ENCODE results near the gene KSR2. TPM values are rescaled to one million over a fixed set of nuclear protein-coding genes. Genes with fewer than 3 reads are reported as not detected.
"Not testable (repeated sequence)": the region's sequence is repeated elsewhere in the genome, so short reads cannot be mapped to it uniquely, and the experiment has no call there.

The KSR2 gene
- total and polyA plus RNA-seq, 2 donors: 0.02 to 0.09 TPM

DNA sequence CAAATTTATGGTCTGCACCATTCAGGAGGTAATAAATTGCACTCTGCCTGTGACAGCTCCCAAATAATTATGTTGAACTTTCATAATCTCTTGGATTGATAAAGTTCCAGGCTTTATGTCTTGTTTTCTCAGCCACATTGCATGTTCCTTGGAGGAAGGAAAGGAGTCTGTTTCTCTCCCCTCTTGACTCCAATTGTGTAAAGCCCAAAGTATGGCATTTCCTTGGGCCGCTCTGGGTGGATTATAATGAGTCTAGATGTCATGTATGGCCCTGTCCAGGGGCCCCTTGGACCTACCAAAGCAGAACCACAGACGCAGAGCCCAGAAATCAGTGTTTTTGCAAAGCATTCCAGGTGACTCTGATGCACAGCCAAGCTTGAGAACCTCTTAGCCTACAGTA is 160.8 kb downstream of the KSR2 start:
- H3K4me1 ChIP-seq (ENCODE audit: control insufficient read depth in 2 of 2, insufficient read depth in 2 of 2, low read length in 2 of 2): no peaks in the 10 kb centered on the region
- H3K9me3 ChIP-seq (ENCODE audit: control insufficient read depth in 2 of 2, insufficient read depth in 1 of 2, low read length in 1 of 2): no peaks in the 10 kb centered on the region
- no peak overlapping the region for H3K27ac ChIP-seq (ENCODE audit: low read depth in 1 of 2, low read length in 1 of 2)
- H3K36me3 ChIP-seq (ENCODE audit: control insufficient read depth in 2 of 2, insufficient read depth in 2 of 2, low read length in 1 of 2): no peaks in the 10 kb centered on the region
- H3K27me3 ChIP-seq (ENCODE audit: control insufficient read depth in 2 of 2, insufficient read depth in 1 of 2, low read length in 1 of 2): no peaks in the 10 kb centered on the region
- no peak overlapping the region for H3K4me3 ChIP-seq (ENCODE audit: low read length in 2 of 2)
- DNase-seq (ENCODE audit: low read depth in 6 of 9, low spot score in 9 of 9): no peak
- 13% methylated on average over 2 of the region's 2 CpGs for WGBS

DNA sequence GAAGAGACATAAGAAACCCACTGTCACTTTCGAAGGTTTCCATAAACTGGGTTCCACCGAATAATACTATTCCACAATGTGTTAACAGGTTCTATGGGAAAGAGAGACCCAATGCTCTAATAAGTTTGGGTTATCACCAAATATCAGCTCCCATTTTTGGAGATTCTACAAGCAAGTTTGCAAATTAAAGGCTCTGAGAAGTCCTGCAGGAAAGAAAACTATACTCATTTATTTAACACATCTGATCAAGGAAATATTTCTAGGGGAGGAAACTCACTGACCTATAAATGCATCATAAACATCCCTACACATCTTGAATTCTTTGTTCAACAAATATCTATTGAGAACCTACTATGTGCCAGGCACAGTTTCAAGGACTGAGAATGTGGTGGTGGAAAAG is 161.4 kb downstream of the KSR2 start:
- DNase-seq (ENCODE audit: low read depth in 6 of 9, low spot score in 9 of 9): no peak
- WGBS: 96% methylated on average over 2 of the region's 2 CpGs
- no peak overlapping the region for H3K27ac ChIP-seq (ENCODE audit: low read depth in 1 of 2, low read length in 1 of 2)
- H3K36me3 ChIP-seq (ENCODE audit: control insufficient read depth in 2 of 2, insufficient read depth in 2 of 2, low read length in 1 of 2): no peaks in the 10 kb centered on the region
- no peaks in the 10 kb centered on the region for H3K4me1 ChIP-seq (ENCODE audit: control insufficient read depth in 2 of 2, insufficient read depth in 2 of 2, low read length in 2 of 2)
- no peak overlapping the region for H3K4me3 ChIP-seq (ENCODE audit: low read length in 2 of 2)
- H3K27me3 ChIP-seq (ENCODE audit: control insufficient read depth in 2 of 2, insufficient read depth in 1 of 2, low read length in 1 of 2): no peaks in the 10 kb centered on the region
- no peaks in the 10 kb centered on the region for H3K9me3 ChIP-seq (ENCODE audit: control insufficient read depth in 2 of 2, insufficient read depth in 1 of 2, low read length in 1 of 2)

DNA sequence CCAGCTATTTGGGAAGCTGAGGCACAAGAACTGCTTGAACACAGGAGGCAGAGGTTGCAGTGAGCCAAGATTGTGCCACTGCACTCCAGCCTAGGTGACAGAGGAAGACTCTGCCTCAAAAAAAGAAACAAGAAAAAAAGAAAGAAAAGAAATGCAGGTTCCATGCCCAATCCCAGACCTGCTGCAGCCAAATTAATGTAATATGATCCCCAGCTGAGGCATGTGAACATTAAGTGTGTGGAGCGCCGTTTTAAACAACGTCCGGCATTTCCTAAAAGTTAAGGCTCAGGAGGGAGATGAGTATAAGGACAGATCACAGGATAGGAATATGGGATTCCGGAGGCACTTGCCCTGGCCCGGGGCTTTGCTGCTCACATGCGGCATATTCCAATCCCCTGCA is 162.9 kb downstream of the KSR2 start:
- no peaks in the 10 kb centered on the region for H3K36me3 ChIP-seq (ENCODE audit: control insufficient read depth in 2 of 2, insufficient read depth in 2 of 2, low read length in 1 of 2)
- no peaks in the 10 kb centered on the region for H3K9me3 ChIP-seq (ENCODE audit: control insufficient read depth in 2 of 2, insufficient read depth in 1 of 2, low read length in 1 of 2)
- no peak for DNase-seq (ENCODE audit: low read depth in 6 of 9, low spot score in 9 of 9)
- no peaks in the 10 kb centered on the region for H3K4me1 ChIP-seq (ENCODE audit: control insufficient read depth in 2 of 2, insufficient read depth in 2 of 2, low read length in 2 of 2)
- no peaks in the 10 kb centered on the region for H3K27me3 ChIP-seq (ENCODE audit: control insufficient read depth in 2 of 2, insufficient read depth in 1 of 2, low read length in 1 of 2)
- H3K4me3 ChIP-seq (ENCODE audit: low read length in 2 of 2): no peak overlapping the region
- no peak overlapping the region for H3K27ac ChIP-seq (ENCODE audit: low read depth in 1 of 2, low read length in 1 of 2)
- 80% methylated on average over 7 of the region's 7 CpGs for WGBS

DNA sequence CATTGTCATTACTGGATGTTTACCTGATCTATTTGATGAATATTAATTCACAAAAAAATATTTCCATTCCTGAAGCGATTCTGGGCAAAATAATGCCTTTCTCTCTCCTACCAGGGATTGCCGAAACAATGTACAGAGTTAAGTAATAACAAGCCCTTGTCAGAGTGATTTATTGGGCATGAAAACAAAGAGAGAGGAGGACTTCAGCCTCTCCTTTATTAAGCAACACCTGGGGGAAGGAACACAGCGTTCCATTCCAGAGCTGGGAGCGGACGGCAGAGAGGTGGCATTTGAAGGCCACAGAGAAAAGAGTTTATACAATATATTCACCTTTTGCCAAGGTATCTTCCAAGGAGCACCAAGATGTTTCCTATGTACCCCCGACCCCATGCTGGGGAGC is 165.8 kb downstream of the KSR2 start:
- DNase-seq (ENCODE audit: low read depth in 6 of 9, low spot score in 9 of 9): no peak

DNA sequence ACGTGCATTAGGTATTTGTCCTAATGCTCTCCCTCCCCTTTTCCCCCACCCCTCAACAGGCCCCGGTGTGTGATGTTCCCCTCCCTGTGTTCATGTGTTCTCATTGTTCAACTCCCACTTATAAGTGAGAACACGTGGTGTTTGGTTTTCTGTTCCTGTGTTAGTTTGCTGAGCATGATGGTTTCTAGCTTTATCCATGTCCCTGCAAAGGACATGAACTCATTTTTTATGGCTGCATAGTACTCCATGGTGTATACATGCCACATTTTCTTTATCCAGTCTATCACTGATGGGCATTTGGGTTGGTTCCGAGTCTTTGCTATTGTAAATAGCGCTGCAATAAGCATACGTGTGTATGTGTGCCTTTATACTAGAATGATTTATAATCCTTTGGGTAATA is 168.1 kb downstream of the KSR2 start:
- not testable (repeated sequence) for H3K4me1 ChIP-seq (ENCODE audit: control insufficient read depth in 2 of 2, insufficient read depth in 2 of 2, low read length in 2 of 2); DNase-seq (ENCODE audit: low read depth in 6 of 9, low spot score in 9 of 9); H3K36me3 ChIP-seq (ENCODE audit: control insufficient read depth in 2 of 2, insufficient read depth in 2 of 2, low read length in 1 of 2); H3K27me3 ChIP-seq (ENCODE audit: control insufficient read depth in 2 of 2, insufficient read depth in 1 of 2, low read length in 1 of 2); H3K4me3 ChIP-seq (ENCODE audit: low read length in 2 of 2); H3K9me3 ChIP-seq (ENCODE audit: control insufficient read depth in 2 of 2, insufficient read depth in 1 of 2, low read length in 1 of 2); H3K27ac ChIP-seq (ENCODE audit: low read depth in 1 of 2, low read length in 1 of 2)
- WGBS: 96% methylated on average over 6 of the region's 6 CpGs

More for the DNA sequence above, 165.8 kb downstream of the KSR2 start:
- H3K9me3 ChIP-seq (ENCODE audit: control insufficient read depth in 2 of 2, insufficient read depth in 1 of 2, low read length in 1 of 2): no peaks in the 10 kb centered on the region
- no peak overlapping the region for H3K4me3 ChIP-seq (ENCODE audit: low read length in 2 of 2)
- WGBS: 48% methylated on average over 6 of the region's 6 CpGs
- H3K27me3 ChIP-seq (ENCODE audit: control insufficient read depth in 2 of 2, insufficient read depth in 1 of 2, low read length in 1 of 2): no peaks in the 10 kb centered on the region
- no peak overlapping the region for H3K27ac ChIP-seq (ENCODE audit: low read depth in 1 of 2, low read length in 1 of 2)
- no peaks in the 10 kb centered on the region for H3K36me3 ChIP-seq (ENCODE audit: control insufficient read depth in 2 of 2, insufficient read depth in 2 of 2, low read length in 1 of 2)
- no peaks in the 10 kb centered on the region for H3K4me1 ChIP-seq (ENCODE audit: control insufficient read depth in 2 of 2, insufficient read depth in 2 of 2, low read length in 2 of 2)

DNA sequence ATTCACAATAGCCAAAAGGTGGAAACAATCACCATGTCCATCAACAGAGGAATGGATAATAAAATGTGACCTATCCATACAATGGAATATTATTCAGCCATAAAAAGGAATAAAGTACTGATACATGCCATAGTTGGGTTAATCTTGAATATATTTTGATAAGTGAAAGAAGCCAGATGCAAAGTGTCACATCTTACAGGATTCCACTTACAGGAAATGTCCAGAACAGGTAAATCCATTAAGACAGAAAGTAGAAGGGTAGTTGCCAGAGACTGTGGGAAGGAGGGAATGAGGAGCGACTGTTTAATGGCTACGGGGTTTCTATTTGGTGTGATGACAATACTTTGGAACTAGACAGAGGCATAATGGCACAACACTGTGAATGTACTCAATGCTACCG is 171.6 kb downstream of the KSR2 start:
- Histone ChIP-seq H3K27ac (ENCODE audit: low read depth in 1 of 2, low read length in 1 of 2) (no peak overlapping the region), H3K36me3 (ENCODE audit: control insufficient read depth in 2 of 2, insufficient read depth in 2 of 2, low read length in 1 of 2) (no peaks in the 10 kb centered on the region), H3K4me1 (ENCODE audit: control insufficient read depth in 2 of 2, insufficient read depth in 2 of 2, low read length in 2 of 2) (no peaks in the 10 kb centered on the region), H3K4me3 (ENCODE audit: low read length in 2 of 2) (no peak overlapping the region), H3K9me3 (ENCODE audit: control insufficient read depth in 2 of 2, insufficient read depth in 1 of 2, low read length in 1 of 2) (peaks cover 0 to 7% of the 10 kb centered on the region in 2 donors), H3K27me3 (ENCODE audit: control insufficient read depth in 2 of 2, insufficient read depth in 1 of 2, low read length in 1 of 2) (no peaks in the 10 kb centered on the region)
- DNase-seq (ENCODE audit: low read depth in 6 of 9, low spot score in 9 of 9): no peak
- 98% methylated on average over 3 of the region's 3 CpGs for WGBS

DNA sequence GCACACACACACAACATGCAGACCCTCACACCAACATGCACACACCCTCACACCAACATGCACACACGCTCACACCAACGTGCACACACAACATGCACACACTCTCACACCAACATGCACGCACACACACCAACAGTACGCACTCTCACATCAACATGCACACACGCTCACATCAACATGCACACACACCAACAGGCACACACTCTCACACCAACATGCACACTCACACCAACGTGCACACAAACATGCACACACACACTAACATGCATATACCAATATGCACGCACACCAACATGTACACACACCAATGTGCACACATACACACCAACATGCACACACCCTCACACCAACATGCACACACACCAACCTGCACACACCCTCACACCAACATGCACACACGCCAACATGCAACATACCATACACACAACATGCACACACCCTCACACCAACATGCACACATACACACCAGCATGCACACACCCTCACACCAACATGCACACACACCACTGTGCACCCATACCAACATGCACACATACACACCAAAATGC is 175.8 kb downstream of the KSR2 start:
- DNase-seq (ENCODE audit: low read depth in 6 of 9, low spot score in 9 of 9): no peak
- no peaks in the 10 kb centered on the region for H3K27me3 ChIP-seq (ENCODE audit: control insufficient read depth in 2 of 2, insufficient read depth in 1 of 2, low read length in 1 of 2)
- no peaks in the 10 kb centered on the region for H3K36me3 ChIP-seq (ENCODE audit: control insufficient read depth in 2 of 2, insufficient read depth in 2 of 2, low read length in 1 of 2)
- no peak overlapping the region for H3K4me3 ChIP-seq (ENCODE audit: low read length in 2 of 2)
- H3K4me1 ChIP-seq (ENCODE audit: control insufficient read depth in 2 of 2, insufficient read depth in 2 of 2, low read length in 2 of 2): no peaks in the 10 kb centered on the region
- no peak overlapping the region for H3K27ac ChIP-seq (ENCODE audit: low read depth in 1 of 2, low read length in 1 of 2)
- 92% methylated on average over 8 of the region's 8 CpGs for WGBS
- H3K9me3 ChIP-seq (ENCODE audit: control insufficient read depth in 2 of 2, insufficient read depth in 1 of 2, low read length in 1 of 2): peaks cover 0 to 7% of the 10 kb centered on the region in 2 donors

DNA sequence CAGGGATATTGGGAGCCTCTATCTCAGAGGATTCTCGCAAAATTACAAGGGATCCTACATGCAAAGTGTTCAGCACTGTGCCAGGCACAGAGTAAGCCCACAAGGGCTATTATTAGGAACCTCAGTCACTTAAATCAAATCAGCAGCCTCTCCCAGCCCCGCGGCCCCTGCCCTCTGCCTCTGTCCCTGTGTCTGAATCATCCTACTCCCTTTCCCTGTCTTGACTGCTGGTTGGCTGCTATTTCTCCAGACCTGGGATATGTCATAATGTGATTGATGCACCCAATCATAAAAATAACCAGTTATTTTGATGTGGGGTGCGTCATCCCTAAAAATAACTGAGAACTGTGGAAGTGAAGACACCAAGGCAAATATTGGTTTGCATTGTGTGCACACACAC is 176.3 kb downstream of the KSR2 start:
- H3K4me1 ChIP-seq (ENCODE audit: control insufficient read depth in 2 of 2, insufficient read depth in 2 of 2, low read length in 2 of 2): no peaks in the 10 kb centered on the region
- H3K4me3 ChIP-seq (ENCODE audit: low read length in 2 of 2): no peak overlapping the region
- no peak overlapping the region for H3K27ac ChIP-seq (ENCODE audit: low read depth in 1 of 2, low read length in 1 of 2)
- H3K27me3 ChIP-seq (ENCODE audit: control insufficient read depth in 2 of 2, insufficient read depth in 1 of 2, low read length in 1 of 2): no peaks in the 10 kb centered on the region
- DNase-seq (ENCODE audit: low read depth in 6 of 9, low spot score in 9 of 9): no peak
- WGBS: 94% methylated on average over 4 of the region's 4 CpGs
- peaks cover 0 to 7% of the 10 kb centered on the region in 2 donors for H3K9me3 ChIP-seq (ENCODE audit: control insufficient read depth in 2 of 2, insufficient read depth in 1 of 2, low read length in 1 of 2)
- no peaks in the 10 kb centered on the region for H3K36me3 ChIP-seq (ENCODE audit: control insufficient read depth in 2 of 2, insufficient read depth in 2 of 2, low read length in 1 of 2)

DNA sequence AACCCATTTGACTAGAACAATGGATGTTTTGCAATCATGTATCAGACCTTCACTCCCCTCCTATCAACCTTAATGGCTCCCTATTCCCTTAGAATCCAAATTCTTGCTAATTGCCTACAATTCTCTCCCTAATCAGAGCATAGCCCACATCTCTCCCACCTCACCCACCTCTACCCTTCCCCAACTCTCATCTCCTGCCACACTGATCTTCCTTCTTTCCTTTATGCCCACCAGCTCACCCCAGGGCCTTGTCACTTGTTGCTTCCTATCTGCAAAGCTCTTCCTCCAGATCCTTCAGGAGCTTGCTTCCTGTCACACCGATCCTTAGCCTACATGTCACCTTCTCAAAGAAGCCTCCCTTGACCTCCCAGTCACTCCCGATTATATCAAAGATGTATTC is 177.8 kb downstream of the KSR2 start:
- Histone ChIP-seq H3K27me3 (ENCODE audit: control insufficient read depth in 2 of 2, insufficient read depth in 1 of 2, low read length in 1 of 2) (no peaks in the 10 kb centered on the region), H3K4me1 (ENCODE audit: control insufficient read depth in 2 of 2, insufficient read depth in 2 of 2, low read length in 2 of 2) (no peaks in the 10 kb centered on the region), H3K4me3 (ENCODE audit: low read length in 2 of 2) (no peak overlapping the region), H3K27ac (ENCODE audit: low read depth in 1 of 2, low read length in 1 of 2) (no peak overlapping the region), H3K9me3 (ENCODE audit: control insufficient read depth in 2 of 2, insufficient read depth in 1 of 2, low read length in 1 of 2) (peaks cover 0 to 7% of the 10 kb centered on the region in 2 donors), H3K36me3 (ENCODE audit: control insufficient read depth in 2 of 2, insufficient read depth in 2 of 2, low read length in 1 of 2) (no peaks in the 10 kb centered on the region)
- WGBS: 60% methylated on average over 2 of the region's 2 CpGs
- no peak for DNase-seq (ENCODE audit: low read depth in 6 of 9, low spot score in 9 of 9)

DNA sequence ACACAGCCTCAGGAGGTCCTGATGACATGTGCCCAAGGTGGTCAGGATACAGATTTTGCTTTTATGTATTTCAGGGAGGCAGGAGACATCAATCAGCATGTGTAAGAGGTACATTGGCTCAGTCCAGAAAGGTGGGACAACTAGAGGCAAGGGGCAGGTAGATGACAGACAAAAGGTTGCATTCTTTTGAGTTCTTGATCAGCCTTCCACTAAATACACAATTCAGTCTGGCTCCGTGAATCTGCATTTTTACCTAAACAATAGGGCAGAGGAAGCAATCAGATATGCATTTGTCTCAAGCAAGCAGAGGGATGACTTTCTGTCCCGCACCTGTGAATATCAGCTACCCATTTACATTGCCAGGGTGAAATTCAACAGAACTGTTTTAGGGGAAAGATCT is 178.6 kb downstream of the KSR2 start:
- peaks cover 0 to 7% of the 10 kb centered on the region in 2 donors for H3K9me3 ChIP-seq (ENCODE audit: control insufficient read depth in 2 of 2, insufficient read depth in 1 of 2, low read length in 1 of 2)
- 55% methylated on average over 2 of the region's 2 CpGs for WGBS
- no peak overlapping the region for H3K4me3 ChIP-seq (ENCODE audit: low read length in 2 of 2)
- no peak overlapping the region for H3K27ac ChIP-seq (ENCODE audit: low read depth in 1 of 2, low read length in 1 of 2)
- H3K4me1 ChIP-seq (ENCODE audit: control insufficient read depth in 2 of 2, insufficient read depth in 2 of 2, low read length in 2 of 2): no peaks in the 10 kb centered on the region
- no peaks in the 10 kb centered on the region for H3K36me3 ChIP-seq (ENCODE audit: control insufficient read depth in 2 of 2, insufficient read depth in 2 of 2, low read length in 1 of 2)
- H3K27me3 ChIP-seq (ENCODE audit: control insufficient read depth in 2 of 2, insufficient read depth in 1 of 2, low read length in 1 of 2): no peaks in the 10 kb centered on the region
- no peak for DNase-seq (ENCODE audit: low read depth in 6 of 9, low spot score in 9 of 9)
